ENCODE measurements around the gene CXorf49. TPM values are rescaled to one million over a fixed set of nuclear protein-coding genes. Genes with fewer than 3 reads are reported as not detected.

CXorf49 gene
- total RNA-seq, 4 donors from 2014 or later: not detected

- Histone ChIP-seq H3K27me3 (no peaks in the 10 kb centered on the region), H3K9me3 (no peaks in the 10 kb centered on the region), H3K4me1 (no peaks in the 10 kb centered on the region), H3K36me3 (no peaks in the 10 kb centered on the region), H3K27ac (no peak overlapping the region), H3K4me3 (no peak overlapping the region)
- WGBS, 2 donors (ENCODE audit: low coverage in 1 of 2): 92% methylated on average over 14 of the region's 16 CpGs; no CpG with 5 or more reads in 1 of the 2 donors
- intact Hi-C loops (cut with DNase I; ENCODE audit: low total_unique reads): no loop called here
- in situ Hi-C loops (cut with MboI; ENCODE audit: low pct_ligation_motif_present in 1 of 4, low pct_unique_long_range_greater_than_20kb in 1 of 4, low sequenced_read_pairs in 3 of 4): no loop called here
- TF ChIP-seq POLR2AphosphoS5 (IDR thresholded peaks at IDR 0.05) (no peak), POLR2A (IDR thresholded peaks at IDR 0.05) (no peak)
- no peak for DNase-seq
These were observed 49.9 kb downstream of the CXorf49 start for GRCh38 chrX:71668248-71668595.

DNA sequence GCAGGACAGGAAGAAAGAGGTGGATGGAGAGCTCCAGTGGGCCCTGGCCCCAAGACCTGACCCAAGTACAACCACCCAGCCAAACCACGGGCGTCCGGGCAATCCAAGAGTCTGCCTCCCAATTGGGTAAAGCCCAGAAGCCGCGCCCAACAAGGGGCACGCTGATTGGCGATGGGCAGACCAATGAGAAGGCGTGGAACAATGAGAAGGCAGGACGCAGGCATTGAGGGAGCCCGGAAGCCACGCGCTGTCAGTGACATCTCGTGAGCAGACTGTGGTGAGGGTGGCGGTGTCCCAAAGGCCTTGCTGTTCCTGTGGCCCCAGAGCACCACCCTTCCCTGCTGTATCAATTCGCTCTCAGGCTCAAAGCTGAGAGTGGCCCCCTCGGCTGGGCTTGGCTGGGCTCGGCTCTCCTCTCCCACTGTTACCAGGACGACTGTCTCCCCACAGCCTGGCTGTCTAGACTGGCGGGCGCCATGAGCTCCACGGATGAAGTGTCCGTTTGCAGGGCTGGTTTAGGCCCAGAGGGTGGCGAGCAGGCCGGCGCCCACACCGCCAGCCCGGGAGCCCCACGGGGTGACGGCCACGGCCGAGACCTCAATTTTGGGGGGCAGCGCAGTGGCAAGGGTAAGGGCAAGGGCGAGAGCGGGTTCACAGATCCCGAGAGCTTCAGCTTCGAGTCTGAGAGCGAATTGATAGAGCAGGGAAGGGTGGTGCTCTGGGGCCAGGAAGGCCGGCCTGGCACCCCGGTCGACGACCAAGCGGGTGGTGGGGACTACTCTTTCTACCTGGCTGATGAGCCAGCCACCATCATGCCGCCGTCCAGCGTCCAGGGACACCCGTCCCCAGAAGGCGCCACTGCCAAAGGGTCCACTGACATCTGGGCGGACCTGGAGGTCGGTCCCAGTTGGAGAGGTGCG is 50.5 kb downstream of the CXorf49 start, which contains the start of gene LOC101059915:
Gene LOC101059915 (plus strand): TSS at position 219 of the 920 bp plus-strand sequence.
- DNase-seq: no peak
- Histone ChIP-seq H3K9me3 (no peaks in the 10 kb centered on the region), H3K27me3 (no peaks in the 10 kb centered on the region), H3K27ac (no peak within 1 kb of the TSS), H3K4me3 (no peak within 1 kb of the TSS), H3K4me1 (no peaks in the 10 kb centered on the region), H3K36me3 (no peaks in the 10 kb centered on the region)
- 92% methylated on average over 50 of the region's 50 CpGs; no CpG with 5 or more reads in 1 of the 2 donors for WGBS, 2 donors (ENCODE audit: low coverage in 1 of 2)
- intact Hi-C loops (cut with DNase I; ENCODE audit: low total_unique reads): no loop called here
- in situ Hi-C loops (cut with MboI; ENCODE audit: low pct_ligation_motif_present in 1 of 4, low pct_unique_long_range_greater_than_20kb in 1 of 4, low sequenced_read_pairs in 3 of 4): no loop called here
- TF ChIP-seq, protein P1, sequence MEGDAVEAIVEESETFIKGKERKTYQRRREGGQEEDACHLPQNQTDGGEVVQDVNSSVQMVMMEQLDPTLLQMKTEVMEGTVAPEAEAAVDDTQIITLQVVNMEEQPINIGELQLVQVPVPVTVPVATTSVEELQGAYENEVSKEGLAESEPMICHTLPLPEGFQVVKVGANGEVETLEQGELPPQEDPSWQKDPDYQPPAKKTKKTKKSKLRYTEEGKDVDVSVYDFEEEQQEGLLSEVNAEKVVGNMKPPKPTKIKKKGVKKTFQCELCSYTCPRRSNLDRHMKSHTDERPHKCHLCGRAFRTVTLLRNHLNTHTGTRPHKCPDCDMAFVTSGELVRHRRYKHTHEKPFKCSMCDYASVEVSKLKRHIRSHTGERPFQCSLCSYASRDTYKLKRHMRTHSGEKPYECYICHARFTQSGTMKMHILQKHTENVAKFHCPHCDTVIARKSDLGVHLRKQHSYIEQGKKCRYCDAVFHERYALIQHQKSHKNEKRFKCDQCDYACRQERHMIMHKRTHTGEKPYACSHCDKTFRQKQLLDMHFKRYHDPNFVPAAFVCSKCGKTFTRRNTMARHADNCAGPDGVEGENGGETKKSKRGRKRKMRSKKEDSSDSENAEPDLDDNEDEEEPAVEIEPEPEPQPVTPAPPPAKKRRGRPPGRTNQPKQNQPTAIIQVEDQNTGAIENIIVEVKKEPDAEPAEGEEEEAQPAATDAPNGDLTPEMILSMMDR (IDR thresholded peaks at IDR 0.05): no peak
- TF ChIP-seq EP300 (IDR thresholded peaks at IDR 0.05; ENCODE audit: low read depth) (no peak), POLR2A (IDR thresholded peaks at IDR 0.05) (no peak), POLR2AphosphoS5 (IDR thresholded peaks at IDR 0.05) (no peak)

DNA sequence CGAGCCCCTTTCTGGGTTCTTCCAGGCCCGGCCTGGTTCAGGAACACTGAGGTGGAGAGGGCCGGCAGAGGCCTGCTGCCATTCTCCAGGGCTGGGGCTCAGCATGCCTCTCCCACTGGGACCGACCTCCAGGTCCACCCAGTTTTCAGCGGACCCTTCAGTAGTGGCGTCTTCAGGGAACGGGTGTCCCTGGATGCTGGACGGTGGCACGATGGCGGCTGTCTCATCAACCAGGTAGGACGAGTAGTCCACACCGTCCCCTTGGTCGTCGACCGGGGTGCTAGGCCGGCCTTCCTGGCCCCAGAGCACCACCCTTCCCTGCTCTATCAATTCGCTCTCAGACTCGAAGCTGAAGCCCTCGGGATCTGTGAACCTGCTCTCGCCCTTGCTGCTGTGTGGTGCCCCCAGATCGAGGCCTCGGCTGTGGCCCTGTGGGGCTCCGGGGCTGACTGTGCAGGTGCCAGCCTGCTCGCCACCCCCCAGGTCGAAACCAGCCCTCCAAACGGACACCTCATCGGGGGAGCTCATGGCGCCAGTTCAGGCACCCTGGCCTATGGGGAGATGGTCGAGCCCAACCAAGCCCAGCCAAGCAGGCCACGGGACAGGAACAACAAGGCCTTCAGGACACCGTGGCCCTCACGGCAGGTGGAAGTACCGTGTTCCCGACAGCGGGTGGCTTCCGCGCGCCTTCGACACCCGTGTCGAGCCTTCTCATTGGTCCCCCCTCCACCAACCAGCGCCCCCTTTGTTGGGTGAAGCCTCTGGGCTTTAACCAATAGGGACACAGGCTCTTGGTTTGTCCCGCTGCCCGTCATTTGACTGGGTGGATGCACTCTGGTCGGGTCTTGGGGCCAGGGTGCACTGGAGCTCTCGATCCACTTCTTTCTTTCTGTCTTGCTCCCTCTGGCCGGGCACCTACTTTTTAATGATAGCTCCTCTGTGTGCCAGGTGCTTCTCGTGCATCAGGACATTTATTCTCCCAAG is 51.6 kb downstream of the CXorf49 start:
- in situ Hi-C loops (cut with MboI; ENCODE audit: low pct_ligation_motif_present in 1 of 4, low pct_unique_long_range_greater_than_20kb in 1 of 4, low sequenced_read_pairs in 3 of 4) (no loop called here), intact Hi-C loops (cut with DNase I; ENCODE audit: low total_unique reads) (no loop called here)
- no peaks in the 10 kb centered on the region for H3K27me3 ChIP-seq
- TF ChIP-seq POLR2AphosphoS5 (IDR thresholded peaks at IDR 0.05): no peak
- no peak for TF ChIP-seq EP300 (IDR thresholded peaks at IDR 0.05; ENCODE audit: low read depth)
- TF ChIP-seq, protein P1 (IDR thresholded peaks at IDR 0.05): no peak
- no peaks in the 10 kb centered on the region for H3K9me3 ChIP-seq
- WGBS, 2 donors (ENCODE audit: low coverage in 1 of 2): 93% methylated on average over 43 of the region's 48 CpGs; no CpG with 5 or more reads in 1 of the 2 donors
- H3K4me1 ChIP-seq: no peaks in the 10 kb centered on the region
- no peaks in the 10 kb centered on the region for H3K36me3 ChIP-seq
- no peak for DNase-seq
- H3K4me3 ChIP-seq: no peak overlapping the region
- H3K27ac ChIP-seq: no peak overlapping the region

DNA sequence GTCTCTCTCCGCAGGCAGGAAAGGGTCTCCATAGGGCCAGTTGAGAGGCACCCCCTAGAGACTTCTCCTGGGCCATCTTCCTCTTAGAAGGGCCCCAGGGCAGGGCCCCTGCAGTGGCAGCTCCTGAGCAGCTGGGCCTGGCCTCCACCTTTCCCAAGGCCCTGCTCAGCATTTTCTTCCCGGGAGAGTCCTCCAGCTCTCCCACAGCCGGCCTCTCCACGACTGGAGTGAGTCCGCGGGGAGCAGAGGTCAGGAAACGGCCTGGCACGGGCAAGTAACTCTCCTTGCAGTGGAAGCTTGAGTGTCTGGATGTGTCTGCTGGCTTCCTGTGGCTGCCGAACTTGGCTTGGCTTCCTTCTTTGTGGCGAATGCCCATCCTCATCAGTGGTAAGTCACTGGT is 52.3 kb downstream of the CXorf49 start:
- H3K27me3 ChIP-seq: no peaks in the 10 kb centered on the region
- H3K36me3 ChIP-seq: no peaks in the 10 kb centered on the region
- H3K4me3 ChIP-seq: no peak overlapping the region
- WGBS, 2 donors (ENCODE audit: low coverage in 1 of 2): 79% methylated on average over 10 of the region's 10 CpGs; no CpG with 5 or more reads in 1 of the 2 donors
- H3K9me3 ChIP-seq: no peaks in the 10 kb centered on the region
- intact Hi-C loops (cut with DNase I; ENCODE audit: low total_unique reads) (no loop called here), in situ Hi-C loops (cut with MboI; ENCODE audit: low pct_ligation_motif_present in 1 of 4, low pct_unique_long_range_greater_than_20kb in 1 of 4, low sequenced_read_pairs in 3 of 4) (no loop called here)
- TF ChIP-seq EP300 (IDR thresholded peaks at IDR 0.05; ENCODE audit: low read depth) (no peak), POLR2AphosphoS5 (IDR thresholded peaks at IDR 0.05) (no peak), POLR2A (IDR thresholded peaks at IDR 0.05) (no peak)
- TF ChIP-seq, protein P1 (IDR thresholded peaks at IDR 0.05): no peak
- DNase-seq: no peak
- no peaks in the 10 kb centered on the region for H3K4me1 ChIP-seq
- H3K27ac ChIP-seq: no peak overlapping the region

Data from transverse colon (tissue), 4 donors.